Omental fat pad (tissue), 4 donors: ENCODE data around the gene ENTPD2. TPM values are rescaled to one million over a fixed set of nuclear protein-coding genes. Genes with fewer than 3 reads are reported as not detected.

Experiments
- ATAC-seq: fragments of 150-250 bp; one replicate; pipeline ENCODE4 v1.9.1; 2016; ENCODE audit warnings: mild to moderate bottlenecking, moderate library complexity; ENCODE audit not compliant: low FRiP score
- DNase-seq: peaks from one replicate; pipeline ENCODE4 v3.0.0-alpha.2; 2019; ENCODE audit warnings: low spot score
- total RNA-seq, 4 donors: library from RNA; depleted of rRNA; stranded (reverse); fragments of >200 nt; gene quantifications; one replicate each; pipeline ENCODE4 v1.1.0, GENCODE V29; 2016
- TF ChIP-seq, protein P1 (sequence below), 3 donors: fragments of 450-650 bp; IDR thresholded peaks; one replicate each; pipeline ENCODE4 v1.5.1; 2016 to 2017; ENCODE audit warnings: antibody characterized with exemption in 3 of 3, mild to moderate bottlenecking in 3 of 3, moderate library complexity in 2 of 3

ENTPD2 gene
- total RNA-seq, 4 donors from 2014 or later = 0.25 to 0.72 (median 0.28) TPM; not detected in 1

DNA sequence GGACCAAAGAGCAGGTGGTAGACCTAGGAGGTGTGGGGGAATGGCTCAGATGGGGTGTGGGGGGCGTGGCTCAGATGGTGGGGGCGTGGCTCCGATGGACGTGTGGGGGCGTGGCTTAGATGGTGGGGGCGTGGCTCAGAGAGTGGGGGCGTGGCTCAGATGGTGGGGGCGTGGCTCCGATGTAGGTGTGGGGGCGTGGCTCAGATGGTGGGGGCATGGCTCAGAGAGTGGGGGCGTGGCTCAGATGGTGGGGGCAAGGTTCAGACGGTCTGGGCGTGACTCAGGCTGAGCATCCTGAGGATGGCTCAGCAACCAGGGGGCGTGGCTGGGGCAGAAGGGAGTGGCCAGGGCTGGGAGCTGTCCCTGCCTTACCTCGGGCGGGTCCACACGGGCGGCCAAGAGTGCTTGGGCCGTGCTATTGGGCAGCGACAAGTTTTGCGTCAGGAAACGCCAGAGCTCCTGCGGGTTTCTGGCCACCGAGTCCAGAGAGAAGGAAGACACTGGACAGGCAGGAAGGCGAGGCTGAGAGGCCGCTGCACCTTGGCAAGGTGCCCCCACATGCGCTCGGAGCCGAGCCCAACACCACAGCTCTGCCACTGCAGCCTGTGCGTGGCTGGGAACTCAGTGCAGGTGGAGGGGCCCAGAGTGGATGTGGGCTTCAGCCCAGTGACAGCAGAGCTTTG, 31.7 kb downstream of the ENTPD2 start:
- ATAC-seq (no peak), DNase-seq (no peak)
- TF ChIP-seq, protein P1, sequence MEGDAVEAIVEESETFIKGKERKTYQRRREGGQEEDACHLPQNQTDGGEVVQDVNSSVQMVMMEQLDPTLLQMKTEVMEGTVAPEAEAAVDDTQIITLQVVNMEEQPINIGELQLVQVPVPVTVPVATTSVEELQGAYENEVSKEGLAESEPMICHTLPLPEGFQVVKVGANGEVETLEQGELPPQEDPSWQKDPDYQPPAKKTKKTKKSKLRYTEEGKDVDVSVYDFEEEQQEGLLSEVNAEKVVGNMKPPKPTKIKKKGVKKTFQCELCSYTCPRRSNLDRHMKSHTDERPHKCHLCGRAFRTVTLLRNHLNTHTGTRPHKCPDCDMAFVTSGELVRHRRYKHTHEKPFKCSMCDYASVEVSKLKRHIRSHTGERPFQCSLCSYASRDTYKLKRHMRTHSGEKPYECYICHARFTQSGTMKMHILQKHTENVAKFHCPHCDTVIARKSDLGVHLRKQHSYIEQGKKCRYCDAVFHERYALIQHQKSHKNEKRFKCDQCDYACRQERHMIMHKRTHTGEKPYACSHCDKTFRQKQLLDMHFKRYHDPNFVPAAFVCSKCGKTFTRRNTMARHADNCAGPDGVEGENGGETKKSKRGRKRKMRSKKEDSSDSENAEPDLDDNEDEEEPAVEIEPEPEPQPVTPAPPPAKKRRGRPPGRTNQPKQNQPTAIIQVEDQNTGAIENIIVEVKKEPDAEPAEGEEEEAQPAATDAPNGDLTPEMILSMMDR (IDR thresholded peaks at IDR 0.05) = no peak

DNA sequence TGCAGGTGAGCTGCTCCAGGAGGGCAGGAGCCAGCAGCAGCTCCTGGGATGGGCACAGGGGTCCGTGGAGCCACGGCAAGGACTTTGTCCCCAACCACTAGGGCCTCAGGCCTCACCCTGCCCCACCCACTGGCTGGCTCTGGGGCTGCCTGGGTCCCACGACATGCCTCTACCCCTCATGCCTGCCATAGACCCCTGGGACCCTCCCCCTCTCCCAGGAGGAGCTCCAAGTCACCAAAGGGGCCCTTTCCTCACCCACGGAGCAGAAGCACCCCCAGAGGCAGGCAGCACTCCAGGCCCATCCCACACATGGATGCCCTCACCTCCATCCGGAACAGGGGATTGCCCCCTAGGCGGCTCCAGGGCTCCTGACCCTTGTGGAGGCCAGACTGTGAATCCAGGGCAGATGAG, 32.3 kb downstream of the ENTPD2 start:
- TF ChIP-seq, protein P1 (IDR thresholded peaks at IDR 0.05) = no peak
- no peak for ATAC-seq
- no peak for DNase-seq

DNA sequence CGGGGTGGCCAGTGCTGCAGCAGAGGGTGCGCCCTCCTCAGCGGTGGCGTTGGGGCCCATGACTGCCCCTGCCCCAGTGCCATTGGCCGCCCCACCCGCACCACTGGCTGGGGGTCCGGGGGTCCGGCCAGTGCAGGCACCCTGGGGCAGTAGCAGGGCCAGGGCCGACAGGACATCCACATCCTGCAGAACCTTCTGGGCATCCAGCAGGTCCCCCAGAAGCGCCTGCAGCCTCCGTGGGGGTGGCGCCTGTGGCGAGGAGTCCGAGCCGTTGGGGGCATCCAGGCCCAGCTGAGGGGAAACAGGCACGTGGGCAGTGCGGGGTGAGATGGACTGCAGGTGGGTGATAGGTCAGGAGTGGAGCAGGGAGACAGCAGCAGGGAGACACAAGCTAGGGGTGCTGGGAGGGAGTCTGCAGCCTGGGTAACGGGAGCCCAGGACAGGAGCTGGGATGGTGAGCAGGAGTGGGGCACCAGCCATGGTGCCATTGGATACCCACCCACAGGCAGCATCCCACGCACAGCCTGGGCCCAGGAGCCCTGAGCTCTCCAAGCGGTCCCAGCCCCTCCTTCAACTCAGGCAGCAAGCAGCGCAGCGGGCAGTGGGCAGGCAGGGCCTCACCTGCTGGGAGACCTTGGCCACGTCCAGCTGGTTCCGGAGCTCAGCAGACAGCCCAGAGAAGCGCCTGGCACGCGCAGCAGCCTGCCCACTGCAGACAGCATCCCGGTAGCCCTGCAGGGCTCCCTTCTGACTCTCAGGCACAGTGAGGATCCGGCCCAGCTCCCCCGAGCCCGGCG, 32.9 kb downstream of the ENTPD2 start:
- no peak for DNase-seq
- no peak for ATAC-seq
- TF ChIP-seq, protein P1 (IDR thresholded peaks at IDR 0.05) = no peak

DNA sequence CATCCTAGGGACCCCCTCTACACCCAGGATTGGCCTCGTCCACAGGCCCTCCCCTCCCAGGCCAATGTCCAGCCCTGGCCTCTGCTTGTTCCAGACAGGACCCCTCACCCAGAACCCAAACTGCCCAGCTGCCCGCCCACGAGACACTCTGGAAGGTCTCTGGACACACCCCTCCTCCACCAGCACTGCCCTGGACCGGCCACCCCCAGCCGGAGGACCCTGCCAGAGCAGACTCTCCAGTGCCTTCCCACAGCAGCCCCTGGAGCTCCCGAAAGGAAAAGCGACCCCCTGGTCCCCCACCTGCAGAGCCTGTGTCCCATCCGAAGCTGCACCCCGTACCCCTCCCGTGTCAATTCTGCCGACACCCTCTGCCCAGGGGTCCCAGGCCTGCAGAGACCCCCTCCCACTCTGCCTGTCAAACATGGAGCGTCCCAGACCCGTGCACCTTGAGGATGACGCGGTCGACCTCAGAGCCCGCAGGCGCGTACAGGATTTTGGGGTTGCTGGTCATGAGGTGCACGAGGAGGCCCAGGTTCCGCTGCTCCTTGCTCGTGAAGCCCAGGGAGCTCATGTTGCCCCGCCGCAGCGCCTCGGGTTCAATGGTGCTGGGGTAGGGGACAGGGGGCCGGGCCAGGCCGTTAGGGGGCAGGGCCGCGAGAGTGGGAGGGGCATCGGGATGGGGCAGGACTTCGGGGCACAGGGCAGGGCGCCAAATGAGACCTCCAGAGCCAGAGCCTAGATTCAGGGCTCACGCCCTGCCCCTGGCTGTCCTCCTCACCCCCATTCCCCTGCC, 33.8 kb downstream of the ENTPD2 start:
- TF ChIP-seq, protein P1 (IDR thresholded peaks at IDR 0.05) = no peak
- no peak for ATAC-seq

DNA sequence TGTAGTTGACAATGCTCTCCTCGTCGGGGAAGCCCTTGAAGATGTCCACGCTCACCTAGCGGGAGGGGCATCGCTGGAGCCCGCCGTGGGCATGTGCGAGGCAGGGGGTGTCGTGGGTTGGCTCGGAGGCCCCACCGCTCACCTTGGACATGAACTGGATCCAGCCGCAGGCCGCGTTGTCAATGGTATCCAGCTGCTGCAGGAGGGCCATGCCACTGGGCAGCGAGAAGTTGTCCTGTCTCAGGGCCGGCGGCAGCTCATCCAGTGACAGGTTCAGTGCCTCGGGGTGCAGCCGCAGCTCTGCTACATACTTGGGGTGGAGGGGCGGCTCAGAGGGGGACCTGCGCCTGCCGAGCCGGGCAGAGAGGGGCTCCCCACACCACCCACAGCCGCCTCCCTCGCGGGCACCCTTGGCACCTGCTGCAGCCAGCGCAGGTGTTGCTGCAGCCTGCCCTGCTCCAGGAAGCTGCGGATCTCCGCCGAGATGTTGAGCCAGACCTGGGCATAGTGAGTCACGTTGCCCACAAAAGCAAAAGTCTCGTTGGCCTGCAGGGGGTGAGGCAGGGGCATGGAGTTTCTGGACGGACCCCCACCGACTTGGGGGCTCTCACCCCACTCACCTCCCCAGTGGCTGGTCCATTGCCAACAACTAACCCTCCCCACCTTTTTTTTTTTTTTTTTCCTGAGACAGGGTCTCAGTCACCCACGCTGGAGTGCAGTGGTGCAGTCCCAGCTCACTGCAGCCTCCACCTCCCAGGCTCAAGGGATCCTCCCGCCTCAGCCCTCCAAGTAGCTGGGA, 34.9 kb downstream of the ENTPD2 start:
- no peak for ATAC-seq
- no peak for DNase-seq
- TF ChIP-seq, protein P1 (IDR thresholded peaks at IDR 0.05) = no peak

More for the DNA sequence above, 33.8 kb downstream of the ENTPD2 start:
- no peak for DNase-seq

DNA sequence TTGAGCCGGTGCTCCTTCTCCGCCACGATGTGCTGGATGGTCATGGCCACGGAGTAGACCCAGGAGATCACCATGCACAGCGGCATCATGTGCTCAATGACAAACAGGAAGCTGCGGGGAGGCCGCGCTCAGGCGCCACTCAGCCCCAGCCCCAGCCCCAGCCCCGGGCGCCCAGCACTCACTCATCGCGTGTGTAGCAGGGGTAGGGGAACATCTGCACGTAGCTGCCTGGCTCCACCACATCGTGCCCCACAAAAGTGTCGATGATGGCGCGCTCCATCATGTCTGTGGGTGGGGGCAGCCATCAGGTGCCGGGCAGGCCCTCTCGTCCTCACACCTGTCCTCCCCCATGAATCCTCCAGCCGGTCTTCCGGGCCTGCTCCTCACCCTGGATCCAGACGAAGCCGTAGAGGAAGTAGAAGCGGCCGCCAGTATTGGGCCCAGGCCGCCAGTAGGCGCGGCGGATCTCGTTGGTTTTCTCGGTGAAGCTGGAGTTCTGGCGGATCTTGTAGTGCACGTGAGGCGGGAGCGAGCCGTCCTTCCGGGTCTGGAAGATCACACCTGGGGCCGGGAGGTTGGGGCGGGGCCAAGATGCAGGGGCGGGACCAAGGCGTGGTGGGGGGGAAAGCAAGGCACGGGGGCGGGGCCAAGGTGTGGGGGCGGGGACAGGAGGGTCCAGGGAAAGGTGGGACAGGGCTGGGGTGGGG, 35.9 kb downstream of the ENTPD2 start:
- DNase-seq (no peak), ATAC-seq (no peak)
- TF ChIP-seq, protein P1 (IDR thresholded peaks at IDR 0.05) = no peak
